GM23338 (cell line): ENCODE results near the gene CARD10. TPM values are rescaled to one million over a fixed set of nuclear protein-coding genes. Genes with fewer than 3 reads are reported as not detected.

Experiments
- ATAC-seq: fragments of 200-7000 bp; cut with Tn5 transposase; 3 replicates; pipeline ENCODE4 v1.9.1; 2020
- DNase-seq: peaks from one replicate; pipeline ENCODE4 v3.0.0-alpha.2; 2015; ENCODE audit warnings: low spot score
- H2AFZ ChIP-seq: fragments of 200-600 bp; sonication (generic); 2 replicates; pipeline ENCODE4 v1.8.0; 2016; ENCODE audit warnings: antibody characterized with exemption, mild to moderate bottlenecking, moderate library complexity
- H3F3A ChIP-seq: fragments of 200-600 bp; sonication (generic); replicated peaks from 2 replicates; pipeline ENCODE4 v1.8.0; 2017; ENCODE audit warnings: antibody characterized with exemption, mixed run types, low read depth
- H3K27ac ChIP-seq: fragments of 200-600 bp; sonication (generic); 2 replicates; pipeline ENCODE4 v1.6.1; 2016; ENCODE audit warnings: low read depth
- H3K27me3 ChIP-seq: fragments of 200-600 bp; sonication (generic); 2 replicates; pipeline ENCODE4 v1.8.0; 2016; ENCODE audit warnings: mild to moderate bottlenecking, mixed run types, moderate library complexity; ENCODE audit not compliant: insufficient read depth
- H3K36me3 ChIP-seq: fragments of 200-600 bp; sonication (generic); 2 replicates; pipeline ENCODE4 v1.8.0; 2016; ENCODE audit warnings: mild to moderate bottlenecking; ENCODE audit not compliant: insufficient read depth
- H3K4me1 ChIP-seq: fragments of 200-600 bp; sonication (generic); 2 replicates; pipeline ENCODE4 v1.8.0; 2016; ENCODE audit warnings: mild to moderate bottlenecking, moderate library complexity; ENCODE audit not compliant: insufficient read depth
- H3K4me2 ChIP-seq: fragments of 200-600 bp; sonication (generic); 2 replicates; pipeline ENCODE4 v1.7.1; 2017; ENCODE audit warnings: mixed run types
- H3K4me3 ChIP-seq: fragments of 200-600 bp; sonication (generic); 2 replicates; pipeline ENCODE4 v1.6.1; 2016; ENCODE audit warnings: mixed run types
- H3K79me2 ChIP-seq: fragments of 200-600 bp; sonication (generic); replicated peaks from 2 replicates; pipeline ENCODE4 v1.8.0; 2017; ENCODE audit warnings: mild to moderate bottlenecking; ENCODE audit not compliant: insufficient read depth
- H3K9me2 ChIP-seq: fragments of 200-600 bp; sonication (generic); 2 replicates; pipeline ENCODE4 v1.8.0; 2017; ENCODE audit not compliant: insufficient read depth
- H4K20me1 ChIP-seq: fragments of 200-600 bp; sonication (generic); replicated peaks from 2 replicates; pipeline ENCODE4 v1.8.0; 2017; ENCODE audit warnings: mild to moderate bottlenecking; ENCODE audit not compliant: insufficient read depth
- H3K27ac Mint-ChIP-seq: 2 replicates; pipeline ENCODE4 v1.8.0; 2020; ENCODE audit warnings: inconsistent platforms, mild to moderate bottlenecking, moderate library complexity, mixed read lengths
- H3K27me3 Mint-ChIP-seq: 3 replicates; pipeline ENCODE4 v1.8.0; 2022; ENCODE audit warnings: low read depth, mild to moderate bottlenecking, moderate library complexity, mixed read lengths, inconsistent platforms; ENCODE audit not compliant: insufficient read depth, poor library complexity
- H3K36me3 Mint-ChIP-seq: 3 replicates; pipeline ENCODE4 v1.8.0; 2021; ENCODE audit warnings: low read depth, mild to moderate bottlenecking, inconsistent platforms, moderate library complexity, mixed read lengths
- H3K4me1 Mint-ChIP-seq: 3 replicates; pipeline ENCODE4 v1.8.0; 2020; ENCODE audit warnings: mild to moderate bottlenecking, inconsistent platforms, mixed read lengths
- H3K4me3 Mint-ChIP-seq: 3 replicates; pipeline ENCODE4 v1.8.0; 2021; ENCODE audit warnings: moderate library complexity, mild to moderate bottlenecking, inconsistent platforms, mixed read lengths
- H3K9me3 Mint-ChIP-seq: 3 replicates; pipeline ENCODE4 v1.8.0; 2020; ENCODE audit warnings: moderate library complexity, mild to moderate bottlenecking, inconsistent platforms, mixed read lengths
- CTCF ChIP-seq, 2 experiments: fragments of 200-600 bp in 1 of 2; sonication (generic) in 1 of 2; conservative IDR thresholded peaks; 2 replicates each; pipeline versions ENCODE4 v1.5.1 to v1.6.1; 2016 to 2017; ENCODE audit warnings: antibody characterized with exemption in 2 of 2, low read depth in 2 of 2, mild to moderate bottlenecking in 2 of 2, moderate library complexity in 1 of 2
- EZH2phosphoT487 ChIP-seq: fragments of 200-600 bp; sonication (generic); IDR thresholded peaks from one replicate; pipeline ENCODE4 v1.8.1; 2018; ENCODE audit warnings: antibody characterized with exemption; ENCODE audit not compliant: unreplicated experiment
- JUNB ChIP-seq: IDR thresholded peaks from one replicate; pipeline ENCODE4 v1.6.1; 2016; ENCODE audit warnings: antibody characterized with exemption; ENCODE audit not compliant: unreplicated experiment
- ZNF114 ChIP-seq: fragments of 250-450 bp; sonication (Bioruptor Pico); IDR thresholded peaks from 2 replicates; pipeline ENCODE4 v1.5.0; 2020; ENCODE audit warnings: mild to moderate bottlenecking, moderate library complexity
- ZNF331 ChIP-seq: fragments of 250-450 bp; sonication (Bioruptor Pico); IDR thresholded peaks from 2 replicates; pipeline ENCODE4 v1.5.0; 2020; ENCODE audit warnings: low read depth, mild to moderate bottlenecking, moderate library complexity
- ZNF462 ChIP-seq: fragments of 250-450 bp; sonication (Bioruptor Pico); IDR thresholded peaks from 2 replicates; pipeline ENCODE4 v1.5.0; 2020; ENCODE audit warnings: mild to moderate bottlenecking, moderate library complexity
- polyA plus RNA-seq: library from polyadenylated mRNA; unstranded; fragments of >200 nt; fragmentation: Nextera tagmentation; extraction: Ambion mirVana; gene quantifications from 2 replicates; pipeline ENCODE4 v1.2.1, GENCODE V29; 2016
- total RNA-seq: library from RNA; depleted of rRNA; stranded (reverse); fragments of >200 nt; shearing (Covaris generic); gene quantifications from 2 replicates; pipeline ENCODE4 v1.2.3, GENCODE V29; 2014

The CARD10 gene
- total and polyA plus RNA-seq, 2 experiments from 2014 or later = 5.4 to 17.2 TPM

GRCh38 chr22:37489983-37490382 lies 29.2 kb downstream of the CARD10 start (continued):
- TF ChIP-seq ZNF462 (CRISPR knock-in tag) (no peak), ZNF114 (CRISPR knock-in tag) (no peak)

- H2AFZ ChIP-seq = no peak overlapping the region
- no peak overlapping the region for H3K4me3 Mint-ChIP-seq
- no peak overlapping the region; the same call in 1 of the 2 replicates for H3K27ac Mint-ChIP-seq
- DNase-seq (no peak), ATAC-seq (no peak)
- no peaks in the 10 kb centered on the region; the same call in 2 of the 3 replicates for H3K36me3 Mint-ChIP-seq
- no peak overlapping the region for H3K27ac ChIP-seq
- H4K20me1 ChIP-seq = no peaks in the 10 kb centered on the region
- no peak overlapping the region for H3K4me3 ChIP-seq
- peaks cover 12% of the 10 kb centered on the region for H3K27me3 Mint-ChIP-seq
- H3K4me2 ChIP-seq = no peak overlapping the region
- H3F3A ChIP-seq = no peaks in the 10 kb centered on the region
- H3K27me3 ChIP-seq = no peaks in the 10 kb centered on the region
- H3K79me2 ChIP-seq = no peaks in the 10 kb centered on the region
- peaks cover 58% of the 10 kb centered on the region for H3K4me1 Mint-ChIP-seq
- no peaks in the 10 kb centered on the region for H3K36me3 ChIP-seq
- no peaks in the 10 kb centered on the region; the same call in 2 of the 3 replicates for H3K9me3 Mint-ChIP-seq
- peaks cover 19% of the 10 kb centered on the region; the same call in 1 of the 2 replicates for H3K4me1 ChIP-seq
- H3K9me2 ChIP-seq = no peaks in the 10 kb centered on the region
- TF ChIP-seq CTCF (conservative IDR thresholded peaks at IDR 0.05; ENCODE audit: low read depth in 2 of 2) (no peak), ZNF331 (CRISPR knock-in tag) (no peak), EZH2phosphoT487 (no peak), ZNF462 (CRISPR knock-in tag) (no peak), JUNB (no peak)
Observed at GRCh38 chr22:37488337-37489135, 30.7 kb downstream of the CARD10 start.
